CD4-positive, CD25-positive, alpha-beta regulatory T cell (primary cell): ENCODE measurements around the gene MORC2. TPM values are rescaled to one million over a fixed set of nuclear protein-coding genes. Genes with fewer than 3 reads are reported as not detected.
A peak's percentile ranks its signal among the peaks of the same experiment; 100 is the strongest.

Experiments used
- ATAC-seq, 2 donors: fragments of 150-1000 bp; cut with Tn5 transposase; one replicate each; pipeline ENCODE4 v1.10.0; 2021; ENCODE audit warnings: low read depth in 2 of 2, moderate number of reproducible peaks in 2 of 2, moderate library complexity in 1 of 2
- DNase-seq, 3 donors: peaks; one replicate each; pipeline versions ENCODE4 v3.0.0 to v3.0.0-alpha.2; 2012 to 2022; ENCODE audit warnings: mixed read lengths in 1 of 3
- H3K27ac ChIP-seq: one replicate; pipeline ENCODE4 v1.7.0; 2013; ENCODE audit warnings: mild to moderate bottlenecking, low read length; ENCODE audit not compliant: insufficient read depth, poor library complexity, severe bottlenecking
- H3K27me3 ChIP-seq: one replicate; pipeline ENCODE4 v1.7.0; 2013; ENCODE audit warnings: low read length; ENCODE audit not compliant: control insufficient read depth, insufficient read depth
- H3K36me3 ChIP-seq: one replicate; pipeline ENCODE4 v1.7.0; 2013; ENCODE audit warnings: mild to moderate bottlenecking, low read length, moderate library complexity; ENCODE audit not compliant: control insufficient read depth, insufficient read depth
- H3K4me1 ChIP-seq: 2 replicates; pipeline ENCODE4 v1.7.0; 2013; ENCODE audit warnings: mild to moderate bottlenecking, low read length; ENCODE audit not compliant: insufficient read depth, control insufficient read depth, poor library complexity, severe bottlenecking
- H3K4me3 ChIP-seq: one replicate; pipeline ENCODE4 v1.7.0; 2013; ENCODE audit warnings: low read depth, mild to moderate bottlenecking, low read length, moderate library complexity
- H3K9me3 ChIP-seq, 2 experiments: 1 replicate in 1 of 2; 2 replicates in 1 of 2; pipeline ENCODE4 v1.7.0; 2013; ENCODE audit warnings: low read length in 2 of 2, mild to moderate bottlenecking in 1 of 2, moderate library complexity in 1 of 2; ENCODE audit not compliant: control insufficient read depth in 2 of 2
- H3K27ac Mint-ChIP-seq, 3 donors: one replicate each; pipeline ENCODE4 v1.8.0; 2020 to 2022; ENCODE audit warnings: mild to moderate bottlenecking in 3 of 3, mixed read lengths in 3 of 3, moderate library complexity in 2 of 3
- H3K27me3 Mint-ChIP-seq: one replicate; pipeline ENCODE4 v1.8.0; 2022; ENCODE audit warnings: mild to moderate bottlenecking, mixed read lengths
- H3K36me3 Mint-ChIP-seq: one replicate; pipeline ENCODE4 v1.8.0; 2020; ENCODE audit warnings: mixed read lengths
- H3K4me1 Mint-ChIP-seq, 4 donors: one replicate each; pipeline ENCODE4 v1.8.0; 2020 to 2022; ENCODE audit warnings: mixed read lengths in 4 of 4, mild to moderate bottlenecking in 1 of 4
- H3K4me3 Mint-ChIP-seq, 4 donors: one replicate each; pipeline ENCODE4 v1.8.0; 2020 to 2022; ENCODE audit warnings: mild to moderate bottlenecking in 4 of 4, mixed read lengths in 4 of 4, moderate library complexity in 3 of 4
- H3K9me3 Mint-ChIP-seq, 7 donors: one replicate each; pipeline ENCODE4 v1.8.0; 2020 to 2022; ENCODE audit warnings: mixed read lengths in 7 of 7, mild to moderate bottlenecking in 3 of 7, moderate library complexity in 2 of 7
- polyA plus RNA-seq, 4 donors: library from polyadenylated mRNA; unstranded; fragments of 300-500 nt; fragmentation: Illumina TruSeq; gene quantifications; one replicate each; pipeline ENCODE4 v1.2.3, GENCODE V29; 2021
- total RNA-seq: library from RNA; stranded (reverse); gene quantifications from one replicate; pipeline ENCODE4 v1.2.3, GENCODE V29; 2022

The MORC2 gene
- total and polyA plus RNA-seq, 5 donors from 2014 or later: 7.6 to 39.0 (median 16.4) TPM

- Histone ChIP-seq H3K27ac (no peak overlapping the region), H3K36me3 (no peaks in the 10 kb centered on the region), H3K27me3 (no peaks in the 10 kb centered on the region), H3K4me3 (no peak overlapping the region), H3K9me3 (no peaks in the 10 kb centered on the region), H3K4me1 (peaks cover 13% of the 10 kb centered on the region)
- Mint-ChIP-seq H3K27ac (peak overlapping the region in 2 of 3 donors; percentile 47 to 90), H3K4me1 (peaks cover 9 to 27% (median 13%) of the 10 kb centered on the region in 4 donors), H3K36me3 (peaks cover 4% of the 10 kb centered on the region), H3K9me3 (peaks cover 0 to 1% (median 0%) of the 10 kb centered on the region in 7 donors), H3K4me3 (peak overlapping the region in 1 of 4 donors; percentile 27), H3K27me3 (no peaks in the 10 kb centered on the region)
- no peak for ATAC-seq
- no peak for DNase-seq
These were observed 76.8 kb downstream of the MORC2 start for GRCh38 chr22:30891781-30892180.

- no peaks in the 10 kb centered on the region for H3K27me3 Mint-ChIP-seq
- no peak overlapping the region for H3K4me3 ChIP-seq
- no peaks in the 10 kb centered on the region for H3K9me3 ChIP-seq
- DNase-seq: no peak
- no peaks in the 10 kb centered on the region for H3K36me3 ChIP-seq
- H3K27ac ChIP-seq: no peak overlapping the region
- H3K9me3 Mint-ChIP-seq: peaks cover 0 to 1% (median 0%) of the 10 kb centered on the region in 7 donors
- no peak for ATAC-seq
- peaks cover 9 to 27% (median 14%) of the 10 kb centered on the region in 4 donors for H3K4me1 Mint-ChIP-seq
- H3K4me3 Mint-ChIP-seq: no peak overlapping the region
- H3K27me3 ChIP-seq: no peaks in the 10 kb centered on the region
- peaks cover 13% of the 10 kb centered on the region for H3K4me1 ChIP-seq
- H3K27ac Mint-ChIP-seq: peak overlapping the region in 2 of 3 donors; percentile 47 to 90
- H3K36me3 Mint-ChIP-seq: peaks cover 7% of the 10 kb centered on the region
These were observed 77.2 kb downstream of the MORC2 start for GRCh38 chr22:30891443-30891755.

GRCh38 chr22:30890686-30891442 lies 77.7 kb downstream of the MORC2 start:
- Mint-ChIP-seq H3K27ac (no peak overlapping the region), H3K27me3 (no peaks in the 10 kb centered on the region), H3K36me3 (peaks cover 7% of the 10 kb centered on the region), H3K4me1 (peaks cover 9 to 27% (median 14%) of the 10 kb centered on the region in 4 donors), H3K4me3 (no peak overlapping the region), H3K9me3 (peaks cover 0 to 1% (median 0%) of the 10 kb centered on the region in 7 donors)
- ATAC-seq (peak in 1 of 2 donors; percentile 36), DNase-seq (peak in 2 of 3 donors; percentile 14 to 40)
- Histone ChIP-seq H3K9me3 (no peaks in the 10 kb centered on the region), H3K27me3 (no peaks in the 10 kb centered on the region), H3K4me3 (no peak overlapping the region), H3K36me3 (no peaks in the 10 kb centered on the region), H3K4me1 (peaks cover 13% of the 10 kb centered on the region), H3K27ac (no peak overlapping the region)

- no peak for ATAC-seq
- no peak overlapping the region for H3K4me3 Mint-ChIP-seq
- H3K27me3 Mint-ChIP-seq: no peaks in the 10 kb centered on the region
- peaks cover 7% of the 10 kb centered on the region for H3K36me3 Mint-ChIP-seq
- Histone ChIP-seq H3K27me3 (no peaks in the 10 kb centered on the region), H3K4me1 (peaks cover 13% of the 10 kb centered on the region), H3K9me3 (no peaks in the 10 kb centered on the region), H3K4me3 (no peak overlapping the region), H3K27ac (no peak overlapping the region), H3K36me3 (no peaks in the 10 kb centered on the region)
- H3K4me1 Mint-ChIP-seq: peaks cover 9 to 26% (median 13%) of the 10 kb centered on the region in 4 donors
- H3K27ac Mint-ChIP-seq: peak overlapping the region in 1 of 3 donors; percentile 55
- DNase-seq: no peak
- peaks cover 0 to 1% (median 0%) of the 10 kb centered on the region in 7 donors for H3K9me3 Mint-ChIP-seq
These were observed 78.5 kb downstream of the MORC2 start for GRCh38 chr22:30889996-30890480.

- Mint-ChIP-seq H3K27me3 (no peaks in the 10 kb centered on the region), H3K4me3 (no peak overlapping the region), H3K27ac (no peak overlapping the region), H3K36me3 (peaks cover 7% of the 10 kb centered on the region), H3K4me1 (peaks cover 6 to 20% (median 9%) of the 10 kb centered on the region in 4 donors), H3K9me3 (peaks cover 0 to 1% (median 0%) of the 10 kb centered on the region in 7 donors)
- Histone ChIP-seq H3K27me3 (no peaks in the 10 kb centered on the region), H3K4me3 (no peak overlapping the region), H3K9me3 (no peaks in the 10 kb centered on the region), H3K4me1 (peaks cover 10% of the 10 kb centered on the region), H3K36me3 (no peaks in the 10 kb centered on the region), H3K27ac (no peak overlapping the region)
- no peak for DNase-seq
- ATAC-seq: no peak
These were observed 79.1 kb downstream of the MORC2 start for GRCh38 chr22:30889268-30889995.

GRCh38 chr22:30887861-30888260 lies 80.7 kb downstream of the MORC2 start:
- Mint-ChIP-seq H3K27ac (no peak overlapping the region), H3K4me1 (peaks cover 0 to 7% (median 3%) of the 10 kb centered on the region in 4 donors), H3K4me3 (no peak overlapping the region), H3K27me3 (no peaks in the 10 kb centered on the region), H3K9me3 (peaks cover 0 to 1% (median 0%) of the 10 kb centered on the region in 7 donors), H3K36me3 (peaks cover 7% of the 10 kb centered on the region)
- Histone ChIP-seq H3K9me3 (no peaks in the 10 kb centered on the region), H3K4me3 (no peak overlapping the region), H3K27ac (no peak overlapping the region), H3K4me1 (no peaks in the 10 kb centered on the region), H3K27me3 (no peaks in the 10 kb centered on the region), H3K36me3 (no peaks in the 10 kb centered on the region)
- no peak for ATAC-seq
- no peak for DNase-seq

- H3K27ac ChIP-seq: no peak overlapping the region
- no peak for DNase-seq
- Mint-ChIP-seq H3K36me3 (peaks cover 7% of the 10 kb centered on the region), H3K9me3 (peaks cover 0 to 1% (median 0%) of the 10 kb centered on the region in 7 donors), H3K27ac (no peak overlapping the region), H3K4me3 (no peak overlapping the region), H3K27me3 (no peaks in the 10 kb centered on the region), H3K4me1 (peaks cover 0 to 7% (median 3%) of the 10 kb centered on the region in 4 donors)
- no peaks in the 10 kb centered on the region for H3K4me1 ChIP-seq
- H3K27me3 ChIP-seq: no peaks in the 10 kb centered on the region
- ATAC-seq: no peak
- H3K4me3 ChIP-seq: no peak overlapping the region
- no peaks in the 10 kb centered on the region for H3K36me3 ChIP-seq
- no peaks in the 10 kb centered on the region for H3K9me3 ChIP-seq
These were observed 81.1 kb downstream of the MORC2 start for GRCh38 chr22:30887453-30887852.
